HEK293 (cell line): ENCODE data around the gene USP9Y.

Experiments
- CTCF ChIA-PET: fragments of 350-600 bp; formaldehyde crosslinking; extraction: SDS; loops from one replicate; lab custom pipeline; 2021; ENCODE audit warnings: antibody characterized with exemption; lab: Yijun Ruan, JAX
- POLR2A ChIA-PET: fragments of 300-600 bp; formaldehyde crosslinking; extraction: SDS; loops from one replicate; lab custom pipeline; 2020; ENCODE audit warnings: antibody characterized with exemption, inconsistent platforms; lab: Yijun Ruan, JAX
- H3K27ac ChIP-seq: fragments of 200-500 bp; sonication (Bioruptor generic); 2 replicates; pipeline ENCODE4 v1.5.1; 2014; ENCODE audit warnings: low read depth, low read length, control low read depth, inconsistent platforms; ENCODE audit errors: extremely low read depth
- H3K36me3 ChIP-seq, 2 experiments: fragments of 200-500 bp in 1 of 2; sonication (Bioruptor generic) in 1 of 2; 1 replicate in 1 of 2; 2 replicates in 1 of 2; pipeline ENCODE4 v1.5.1; 2014 to 2017; ENCODE audit warnings: inconsistent platforms in 2 of 2, low read length in 2 of 2; ENCODE audit not compliant: control insufficient read depth in 2 of 2, insufficient read depth in 1 of 2
- H3K4me1 ChIP-seq: fragments of 200-500 bp; sonication (Bioruptor generic); 2 replicates; pipeline ENCODE4 v1.5.1; 2014; ENCODE audit warnings: mild to moderate bottlenecking, low read length, inconsistent platforms; ENCODE audit not compliant: control insufficient read depth, insufficient read depth
- H3K4me3 ChIP-seq: 2 replicates; pipeline ENCODE4 v1.5.1; 2011; ENCODE audit warnings: low read depth, mild to moderate bottlenecking, control low read depth, low read length, moderate library complexity
- H3K9me3 ChIP-seq: fragments of 200-500 bp; sonication (Bioruptor generic); 2 replicates; pipeline ENCODE4 v1.5.1; 2014; ENCODE audit warnings: low read depth, low read length, inconsistent platforms; ENCODE audit not compliant: control insufficient read depth, insufficient read depth
- KLF1 ChIP-seq: fragments of 450-650 bp; formaldehyde crosslinking; IDR thresholded peaks from 2 replicates; pipeline ENCODE4 v1.5.1; 2016; ENCODE audit warnings: missing biosample characterization, missing genetic modification characterization
- KLF17 ChIP-seq: fragments of 450-650 bp; formaldehyde crosslinking; IDR thresholded peaks from 2 replicates; pipeline ENCODE4 v1.5.1; 2016; ENCODE audit warnings: missing biosample characterization, missing genetic modification characterization
- MYNN ChIP-seq: fragments of 450-650 bp; formaldehyde crosslinking; IDR thresholded peaks from 2 replicates; pipeline ENCODE4 v1.5.1; 2016; ENCODE audit warnings: missing biosample characterization, missing genetic modification characterization, borderline replicate concordance
- RBAK ChIP-seq: fragments of 450-650 bp; formaldehyde crosslinking; IDR thresholded peaks from 2 replicates; pipeline ENCODE4 v1.5.1; 2016; ENCODE audit warnings: missing biosample characterization, missing genetic modification characterization
- SP2 ChIP-seq: fragments of 450-650 bp; formaldehyde crosslinking; IDR thresholded peaks from 2 replicates; pipeline ENCODE4 v1.5.1; 2016; ENCODE audit warnings: missing biosample characterization, missing genetic modification characterization
- TSHZ1 ChIP-seq: fragments of 450-650 bp; formaldehyde crosslinking; IDR thresholded peaks from 2 replicates; pipeline ENCODE4 v1.5.1; 2016; ENCODE audit warnings: missing biosample characterization, missing genetic modification characterization, borderline replicate concordance
- ZNF121 ChIP-seq: fragments of 450-650 bp; formaldehyde crosslinking; IDR thresholded peaks from 2 replicates; pipeline ENCODE4 v1.5.1; 2016; ENCODE audit warnings: missing biosample characterization, missing genetic modification characterization
- ZNF148 ChIP-seq: fragments of 450-650 bp; formaldehyde crosslinking; IDR thresholded peaks from 2 replicates; pipeline ENCODE4 v1.5.0; 2017; ENCODE audit warnings: missing biosample characterization, missing genetic modification characterization, borderline replicate concordance
- ZNF211 ChIP-seq: fragments of 450-650 bp; formaldehyde crosslinking; IDR thresholded peaks from 2 replicates; pipeline ENCODE4 v1.5.1; 2016; ENCODE audit warnings: low read depth, missing biosample characterization, missing genetic modification characterization
- ZNF221 ChIP-seq: fragments of 450-650 bp; formaldehyde crosslinking; IDR thresholded peaks from 2 replicates; pipeline ENCODE4 v1.5.1; 2017; ENCODE audit warnings: missing biosample characterization, missing genetic modification characterization, borderline replicate concordance
- ZNF274 ChIP-seq, 2 experiments: fragments of 200-500 bp in 1 of 2; fragments of 450-650 bp in 1 of 2; sonication (Bioruptor generic) in 1 of 2; formaldehyde crosslinking in 1 of 2; IDR thresholded peaks; 2 replicates each; pipeline versions ENCODE4 v1.5.1 to v1.6.1; 2014 to 2016; ENCODE audit warnings: borderline replicate concordance in 1 of 2, inconsistent platforms in 1 of 2, low read length in 1 of 2, missing biosample characterization in 1 of 2, missing genetic modification characterization in 1 of 2
- ZNF292 ChIP-seq: fragments of 450-650 bp; formaldehyde crosslinking; IDR thresholded peaks from 2 replicates; pipeline ENCODE4 v1.5.1; 2016; ENCODE audit warnings: low read depth, missing biosample characterization, missing genetic modification characterization, borderline replicate concordance
- ZNF423 ChIP-seq: fragments of 450-650 bp; formaldehyde crosslinking; IDR thresholded peaks from 2 replicates; pipeline ENCODE4 v1.5.1; 2016; ENCODE audit warnings: missing biosample characterization, missing genetic modification characterization
- ZNF555 ChIP-seq: fragments of 450-650 bp; formaldehyde crosslinking; conservative IDR thresholded peaks from 2 replicates; pipeline ENCODE4 v1.5.1; 2017; ENCODE audit warnings: missing biosample characterization, mild to moderate bottlenecking, missing genetic modification characterization, inconsistent platforms
- ZNF610 ChIP-seq: fragments of 450-650 bp; formaldehyde crosslinking; IDR thresholded peaks from 2 replicates; pipeline ENCODE4 v1.5.1; 2016; ENCODE audit warnings: missing biosample characterization, missing genetic modification characterization, borderline replicate concordance
- ZNF670 ChIP-seq: fragments of 450-650 bp; formaldehyde crosslinking; IDR thresholded peaks from 2 replicates; pipeline ENCODE4 v1.5.1; 2016; ENCODE audit warnings: missing biosample characterization, missing genetic modification characterization, low read depth
- ZNF777 ChIP-seq: fragments of 450-650 bp; formaldehyde crosslinking; IDR thresholded peaks from 2 replicates; pipeline ENCODE4 v1.5.1; 2017; ENCODE audit warnings: missing biosample characterization, missing genetic modification characterization, borderline replicate concordance
- ZSCAN18 ChIP-seq: fragments of 450-650 bp; formaldehyde crosslinking; IDR thresholded peaks from 2 replicates; pipeline ENCODE4 v1.5.1; 2016; ENCODE audit warnings: missing biosample characterization, missing genetic modification characterization
- ZSCAN30 ChIP-seq: fragments of 450-650 bp; IDR thresholded peaks from 2 replicates; pipeline ENCODE4 v1.5.1; 2018; ENCODE audit warnings: missing biosample characterization, mild to moderate bottlenecking, missing genetic modification characterization, moderate library complexity
- ZXDB ChIP-seq: fragments of 450-650 bp; formaldehyde crosslinking; IDR thresholded peaks from 2 replicates; pipeline ENCODE4 v1.5.1; 2016; ENCODE audit warnings: missing biosample characterization, missing genetic modification characterization

Gene USP9Y

DNA sequence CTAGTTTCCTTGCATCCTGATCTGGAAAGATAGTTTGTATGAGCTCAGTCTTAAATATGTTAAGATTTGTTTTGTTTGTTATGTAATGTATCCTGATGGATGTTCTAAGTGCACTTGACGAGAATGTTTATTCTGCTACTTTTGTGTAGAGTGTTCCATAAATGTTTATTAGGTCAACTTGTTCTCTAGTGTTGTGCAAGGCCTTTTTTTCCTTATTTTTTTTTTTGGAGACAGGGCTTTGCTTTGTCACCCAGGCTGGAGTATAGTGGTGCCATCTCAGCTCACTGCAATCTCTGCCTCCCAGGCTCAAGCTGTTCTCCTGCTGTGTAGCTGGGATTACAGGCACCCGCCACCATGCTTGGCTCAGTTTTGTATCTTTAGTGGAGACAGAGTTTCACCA is 28.7 kb downstream of the USP9Y start:
- H3K4me3 ChIP-seq: no peak overlapping the region
- TF ChIP-seq KLF1 (tag by site-specific recombination) (no peak), ZNF148 (tag by site-specific recombination) (no peak), ZNF610 (tag by site-specific recombination) (no peak)
- H3K9me3 ChIP-seq: no peaks in the 10 kb centered on the region
- H3K4me1 ChIP-seq: no peaks in the 10 kb centered on the region
- ChIA-PET CTCF (no interaction called here), POLR2A (no interaction called here)
- no peaks in the 10 kb centered on the region for H3K36me3 ChIP-seq
- no peak overlapping the region for H3K27ac ChIP-seq

GRCh38 chrY:12733625-12734024 is 32.6 kb downstream of the USP9Y start:
- Histone ChIP-seq H3K27ac (no peak overlapping the region), H3K36me3 (no peaks in the 10 kb centered on the region), H3K4me1 (no peaks in the 10 kb centered on the region), H3K4me3 (no peak overlapping the region), H3K9me3 (no peaks in the 10 kb centered on the region)
- CTCF ChIA-PET: no interaction called here
- POLR2A ChIA-PET: no interaction called here
- TF ChIP-seq ZXDB (tag by site-specific recombination) (no peak), ZNF274 (IDR thresholded peaks at IDR 0.05; ENCODE audit: low read length) (no peak), ZNF274 (tag by site-specific recombination; IDR thresholded peaks at IDR 0.05; ENCODE audit: borderline replicate concordance) (no peak), ZSCAN18 (tag by site-specific recombination) (no peak), SP2 (tag by site-specific recombination) (no peak), ZNF121 (tag by site-specific recombination) (no peak), TSHZ1 (tag by site-specific recombination) (no peak), ZNF777 (tag by site-specific recombination) (no peak), ZNF211 (tag by site-specific recombination) (no peak), ZNF423 (tag by site-specific recombination) (no peak), MYNN (tag by site-specific recombination) (no peak), RBAK (no peak), ZNF292 (no peak), ZNF221 (tag by site-specific recombination) (no peak), ZSCAN30 (tag by site-specific recombination) (no peak), KLF17 (tag by site-specific recombination) (no peak), ZNF670 (tag by site-specific recombination) (no peak), ZNF555 (tag by site-specific recombination) (no peak)
